GM11168 (cell line): Measurements from ENCODE around the gene PDZD7.
"Not testable (repeated sequence)": the region's sequence is repeated elsewhere in the genome, so short reads cannot be mapped to it uniquely, and the experiment has no call there.

ENCODE experiments used
- in situ Hi-C: fragments of 300-500 bp; cut with MboI; formaldehyde crosslinking; loops from one replicate; pipeline ENCODE4 v1.12.0; 2022; ENCODE audit warnings: low sequenced_read_pairs; ENCODE audit not compliant: unreplicated experiment

PDZD7 gene

GRCh38 chr10:101042667-101043362 lies 11.9 kb upstream of the PDZD7 start:
- in situ Hi-C loops, result no loop called here

DNA sequence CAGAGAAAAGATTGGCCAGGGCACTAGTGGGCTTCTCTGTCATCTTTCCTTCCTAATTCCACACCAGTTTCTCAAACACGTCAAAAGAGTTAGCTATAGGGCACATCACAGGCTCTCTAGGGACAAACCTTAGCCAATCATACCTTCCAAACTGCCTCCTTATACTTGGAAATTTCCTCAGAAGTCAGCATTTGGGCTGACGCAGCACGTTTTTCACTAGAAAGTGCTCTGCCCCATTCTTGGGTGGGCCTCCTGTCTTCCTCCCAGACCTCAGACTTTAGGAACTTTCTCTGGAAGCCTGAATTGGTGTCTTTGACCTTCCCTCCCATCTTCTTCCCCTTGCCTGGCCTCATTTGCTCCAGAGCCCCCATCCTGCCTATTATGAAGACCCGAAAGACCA lies 11.2 kb upstream of the PDZD7 start:
- in situ Hi-C loops, result no loop called here

DNA sequence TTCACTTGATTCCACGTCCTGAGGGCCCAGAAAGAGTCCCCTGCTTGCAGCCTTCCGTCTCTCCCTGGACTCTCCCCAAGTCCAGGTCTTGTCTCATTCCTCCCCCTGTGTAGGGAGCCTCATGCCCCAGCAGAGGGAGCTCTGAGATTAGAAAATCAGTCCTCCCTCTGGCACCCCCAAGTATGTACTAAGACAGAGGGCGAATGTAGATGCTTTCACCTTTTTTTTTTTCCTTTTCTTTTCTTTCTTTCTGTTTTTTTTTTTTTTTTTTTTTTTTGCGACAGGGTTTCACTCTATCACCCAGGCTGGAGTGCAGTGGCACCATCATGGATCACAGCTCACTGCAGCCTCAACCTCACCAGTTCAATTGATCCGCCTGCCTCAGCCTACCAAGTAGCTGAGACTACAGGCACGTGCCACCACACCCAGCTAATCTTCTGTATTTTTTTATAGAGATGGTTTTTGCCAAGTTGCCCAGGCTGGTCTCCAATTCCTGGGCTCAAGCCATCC lies 10.4 kb upstream of the PDZD7 start:
- in situ Hi-C loops, result no loop called here

DNA sequence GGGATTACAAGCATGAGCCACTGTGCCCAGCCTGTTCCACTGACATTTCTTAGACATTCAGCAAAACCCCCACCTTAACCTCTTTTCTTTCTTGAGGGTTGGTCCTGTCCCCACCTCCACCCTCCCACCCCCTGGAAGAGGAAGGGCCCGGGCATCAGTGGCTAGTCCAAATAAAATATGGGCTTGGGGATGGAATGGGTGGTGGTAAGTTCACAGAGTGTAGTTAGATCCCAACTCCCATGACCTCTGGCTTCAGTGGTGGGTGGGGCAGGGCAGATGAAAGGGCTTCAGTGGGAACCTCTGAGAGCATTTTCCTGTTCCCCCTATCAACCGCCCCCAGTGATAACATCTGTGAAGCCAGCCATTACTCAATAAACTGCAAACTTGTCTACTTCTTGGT lies 9.9 kb upstream of the PDZD7 start:
- in situ Hi-C loops, result no loop called here

GRCh38 chr10:101040061-101040460 lies 9.1 kb upstream of the PDZD7 start:
- in situ Hi-C loops, result no loop called here

- in situ Hi-C loops, result no loop called here
Observed at GRCh38 chr10:101038484-101038883, 7.6 kb upstream of the PDZD7 start.

GRCh38 chr10:101036726-101037125 lies 5.8 kb upstream of the PDZD7 start:
- in situ Hi-C loops, result no loop called here

DNA sequence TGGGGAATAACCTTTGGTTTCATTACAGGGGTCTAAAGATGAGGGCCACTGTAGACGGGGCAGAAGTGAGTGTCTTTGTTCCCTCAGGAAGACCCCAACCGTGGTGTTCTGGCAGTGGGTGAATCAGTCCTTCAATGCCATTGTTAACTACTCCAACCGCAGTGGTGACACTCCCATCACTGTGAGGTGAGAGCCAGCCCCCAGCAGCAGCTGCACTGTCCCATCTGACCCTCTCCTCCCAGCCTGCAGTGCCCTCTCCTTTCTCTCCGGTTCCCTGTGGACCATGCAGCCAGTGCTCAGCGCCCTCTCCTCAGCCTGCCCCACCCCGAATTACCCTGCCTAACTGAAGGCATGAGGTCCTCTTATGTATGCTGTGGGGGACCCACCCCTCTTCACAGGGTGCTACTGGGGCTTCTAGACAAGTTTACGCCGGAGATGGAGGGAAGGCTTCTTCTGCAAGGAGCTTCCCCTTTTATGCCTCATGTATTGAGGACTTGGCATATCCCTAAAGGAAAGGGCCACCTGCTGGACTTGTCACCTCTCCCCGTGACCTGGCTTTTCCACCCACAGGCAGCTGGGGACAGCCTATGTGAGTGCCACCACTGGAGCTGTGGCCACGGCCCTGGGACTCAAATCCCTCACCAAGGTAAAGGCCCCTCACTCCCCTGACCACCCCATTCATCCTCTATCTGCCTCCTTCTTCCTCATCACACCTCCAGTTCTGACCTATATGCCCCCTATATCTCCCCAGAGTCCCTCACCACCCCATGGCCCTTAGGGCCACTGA lies 5.2 kb upstream of the PDZD7 start:
- in situ Hi-C loops, result no loop called here

GRCh38 chr10:101035314-101035713 lies 4.4 kb upstream of the PDZD7 start:
- in situ Hi-C loops, result no loop called here

DNA sequence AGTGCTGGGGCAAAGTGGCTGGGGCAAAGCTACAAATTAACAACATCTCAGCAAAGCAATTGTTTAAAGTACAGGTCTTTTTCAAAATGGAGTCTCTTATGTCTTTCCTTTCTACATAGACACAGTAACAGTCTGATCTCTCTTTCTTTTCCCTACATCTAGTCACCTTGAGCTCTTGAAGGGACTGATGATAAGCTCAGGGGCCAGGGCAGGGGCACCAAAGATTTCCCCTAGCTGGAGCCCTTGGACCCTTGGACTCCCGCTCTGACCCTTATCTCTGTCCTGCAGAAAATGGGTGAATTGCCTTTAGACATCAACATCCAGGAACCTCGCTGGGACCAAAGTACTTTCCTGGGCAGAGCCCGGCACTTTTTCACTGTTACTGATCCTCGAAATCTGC lies 3.5 kb upstream of the PDZD7 start:
- in situ Hi-C loops, result not testable (repeated sequence)

- in situ Hi-C loops, result no loop called here
Observed at GRCh38 chr10:101033276-101033675, 2.3 kb upstream of the PDZD7 start.

- in situ Hi-C loops, result no loop called here
Observed at GRCh38 chr10:101032637-101033224, 1.8 kb upstream of the PDZD7 start.

DNA sequence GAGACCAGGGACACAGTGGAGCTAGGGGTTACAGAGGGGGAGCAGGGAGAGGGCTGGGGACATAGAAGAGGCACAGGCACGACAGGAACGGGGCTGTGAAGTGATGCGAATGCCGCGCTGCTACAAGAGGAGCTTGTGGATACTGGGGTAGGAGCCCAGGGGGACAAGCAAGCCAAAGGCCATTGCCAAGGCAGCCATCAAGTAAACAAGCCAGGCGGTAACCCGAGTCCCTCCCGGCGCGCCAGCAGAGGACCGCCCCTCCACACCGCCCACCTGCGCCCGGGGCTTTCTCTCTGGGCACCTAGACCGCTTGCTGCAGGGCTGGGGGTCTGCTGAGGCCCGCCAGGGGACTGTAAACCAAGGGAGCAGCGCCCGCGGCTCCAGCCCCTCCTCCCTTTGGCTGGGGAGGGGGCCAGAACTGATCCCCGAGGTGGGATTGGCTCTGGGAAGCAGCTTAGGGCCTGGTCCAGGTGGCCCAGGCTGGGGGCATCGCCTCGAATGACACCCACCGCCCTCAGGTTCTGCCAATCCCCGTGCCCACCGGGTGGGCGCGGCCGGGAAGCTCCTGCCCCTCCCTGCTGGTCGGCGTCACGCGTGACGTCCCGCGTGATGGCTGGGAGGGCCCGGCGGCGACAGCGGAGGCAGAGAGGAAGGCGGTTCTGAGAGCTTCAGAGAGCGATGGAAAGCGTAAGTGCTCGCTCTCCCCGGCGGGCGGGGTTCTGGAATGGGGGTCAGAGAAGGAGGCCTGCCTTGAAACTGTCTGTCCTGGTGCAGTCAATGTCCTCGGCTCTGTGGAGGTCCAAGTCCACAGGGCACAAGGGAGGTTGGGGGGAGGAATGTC lies 1.1 kb upstream of the PDZD7 start:
- in situ Hi-C loops, result no loop called here

DNA sequence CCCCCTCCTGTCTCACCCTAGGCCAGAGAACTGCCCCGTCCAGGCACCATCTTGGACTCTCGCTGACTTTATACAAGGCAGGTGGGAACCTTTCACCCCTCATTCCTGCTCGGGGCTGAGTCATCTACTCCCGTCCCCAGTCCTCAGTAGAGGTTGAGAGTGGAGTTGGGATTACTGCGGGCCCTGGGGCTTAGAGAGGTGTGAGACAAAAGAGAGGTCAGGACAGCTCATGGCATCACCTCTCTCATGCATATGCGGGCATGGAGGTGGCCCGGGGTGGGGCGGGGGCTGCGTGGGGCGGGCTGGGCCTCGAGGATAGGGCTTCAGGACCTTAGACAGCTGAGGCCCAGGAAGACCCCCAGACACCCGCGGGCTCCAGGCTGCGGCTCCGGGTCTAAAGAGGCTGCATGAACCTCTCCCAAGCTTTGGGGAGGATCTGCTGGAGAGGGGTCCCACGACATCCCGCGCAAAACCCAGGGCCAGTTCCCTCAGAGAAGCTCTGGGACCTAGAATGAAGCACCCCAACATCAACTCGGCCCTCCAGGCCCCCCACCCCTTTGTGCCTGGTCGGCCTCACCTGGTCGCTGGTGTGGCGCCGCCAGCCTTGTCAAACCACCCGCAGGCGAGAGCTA lies 317 bp downstream of the PDZD7 start:
- in situ Hi-C loops, result no loop called here

DNA sequence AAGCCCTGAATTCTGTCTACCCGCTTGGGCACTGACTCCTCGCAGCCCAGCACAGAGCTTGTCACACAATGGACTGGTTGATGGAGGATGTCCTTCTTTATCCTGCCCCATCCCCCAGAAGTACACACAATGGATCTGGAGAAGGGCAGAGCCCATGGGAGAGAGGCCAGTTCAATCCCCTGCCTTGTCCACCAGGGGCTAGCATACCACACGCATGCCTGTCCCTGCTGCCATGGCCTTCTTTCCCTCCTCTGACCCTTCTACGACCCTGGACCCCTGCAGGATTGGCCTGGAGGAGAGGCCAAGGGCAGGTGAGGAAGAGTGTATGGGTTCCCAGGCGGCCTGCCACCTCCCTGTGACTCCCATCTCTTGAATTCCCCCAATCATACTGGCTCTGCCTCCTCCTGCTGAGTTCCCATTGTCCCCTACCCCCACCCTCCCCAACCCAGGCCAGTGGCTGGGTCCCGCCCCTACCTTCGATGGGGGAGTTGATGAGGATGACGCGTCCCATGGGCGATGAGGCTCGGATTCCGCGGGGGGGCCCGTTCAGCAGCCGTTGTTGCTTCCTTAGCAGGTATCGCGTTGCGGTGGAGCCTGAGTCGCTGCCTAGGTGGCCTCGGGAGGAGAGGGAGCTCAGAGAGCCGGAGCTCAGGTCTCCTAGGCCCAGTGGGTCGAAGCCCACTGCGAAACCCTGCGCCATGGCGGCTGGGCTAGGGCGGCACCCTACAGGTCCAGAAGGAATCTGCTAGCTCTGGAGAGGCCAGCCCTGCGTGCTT lies 1.2 kb downstream of the PDZD7 start:
- in situ Hi-C loops, result no loop called here

DNA sequence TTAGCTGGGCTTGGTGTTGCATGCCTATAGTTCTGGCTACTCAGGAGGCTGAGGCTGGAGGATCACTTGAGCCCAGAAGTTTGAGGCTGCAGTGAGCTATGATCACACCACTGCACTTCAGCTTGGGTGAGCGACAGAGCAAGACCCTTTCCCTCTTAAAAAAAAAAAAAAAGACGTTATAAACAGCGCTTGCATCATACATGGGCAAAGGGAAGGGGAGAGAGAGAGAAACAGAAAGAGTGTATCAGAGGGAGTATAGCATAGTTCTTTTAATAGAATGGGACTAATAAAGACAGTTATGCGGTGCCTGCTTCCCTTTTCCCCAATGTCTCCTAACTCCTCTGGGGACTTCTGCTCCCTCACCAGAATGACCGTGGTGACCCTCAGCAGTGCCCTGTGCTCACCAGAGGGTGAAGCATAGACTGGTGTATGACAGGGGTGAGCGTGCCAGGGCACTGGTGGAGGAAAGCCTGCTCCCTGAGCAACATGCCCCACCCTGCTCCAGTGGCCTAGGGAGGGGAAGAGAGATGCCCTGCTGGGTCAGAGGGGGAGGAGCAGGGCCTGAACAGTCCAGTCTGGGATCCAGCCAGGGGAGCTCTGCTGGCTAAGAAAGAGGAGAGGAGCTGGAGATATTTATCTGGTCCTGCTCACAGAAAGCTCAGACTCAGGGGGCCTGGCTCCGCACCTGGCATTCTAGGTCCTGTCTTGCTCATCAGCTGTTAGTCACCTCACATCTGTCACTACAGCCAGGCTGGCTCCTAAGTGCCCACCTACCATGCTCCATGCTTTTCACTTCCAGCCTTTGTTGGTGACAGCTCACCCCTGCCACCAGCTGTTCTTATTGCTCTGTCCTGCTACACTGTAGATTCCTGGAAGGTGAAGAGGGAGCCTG lies 2.2 kb downstream of the PDZD7 start:
- in situ Hi-C loops, result no loop called here

DNA sequence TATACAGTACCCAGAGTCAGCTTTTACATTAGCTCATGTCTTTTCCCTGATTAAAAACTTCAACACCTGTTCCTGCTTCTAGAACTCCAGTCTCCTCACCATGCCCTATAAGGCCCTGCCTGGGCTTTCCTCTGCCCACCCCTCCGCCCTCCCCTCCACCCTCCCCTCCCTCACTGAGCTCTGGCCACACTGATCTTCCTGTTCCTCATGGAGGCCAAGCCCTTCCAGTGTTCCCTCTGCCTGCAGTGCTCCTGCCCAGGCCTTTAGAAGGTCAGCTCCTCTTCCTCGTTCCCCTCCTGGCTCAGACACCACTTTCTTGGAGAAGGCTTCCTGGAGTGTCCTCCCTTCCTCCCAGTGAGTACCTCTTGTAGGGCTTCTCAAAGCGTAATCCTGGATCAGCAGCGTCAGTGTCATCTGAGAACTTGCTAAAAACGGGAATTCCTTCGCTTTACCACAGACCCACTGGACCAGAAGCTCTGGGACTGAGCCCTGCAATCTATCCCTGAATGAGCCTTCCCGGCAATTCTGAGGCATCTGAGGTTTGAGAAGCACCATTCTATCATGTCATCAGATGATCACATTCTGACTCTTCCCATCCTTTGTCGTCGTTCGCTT lies 3.7 kb downstream of the PDZD7 start:
- in situ Hi-C loops, result no loop called here
